ENCODE results near the gene HLA-DRA. TPM values are rescaled to one million over a fixed set of nuclear protein-coding genes. Genes with fewer than 3 reads are reported as not detected.

Gene HLA-DRA
- 0.35 TPM in 1 of 2 replicates, not detected in the other for total RNA-seq

GRCh38 chr6:32439602-32440214 is at the start of gene HLA-DRA:
Gene HLA-DRA (plus strand): TSS chr6:32439887. CDS start chr6:32439951, 64 bp downstream.

GRCh38 chr6:32406857-32407256 is 32.8 kb upstream of the HLA-DRA start, which contains the start of gene BTNL2:
Gene BTNL2 (minus strand): TSS chr6:32407181. CDS start chr6:32407123, 58 bp downstream.

Other genes with a start within 250 kb of the HLA-DRA start
- gene PBX2, start 249.7 kb upstream of the HLA-DRA start, total RNA-seq, result 36.3 and 48.5 TPM in 2 replicates
- gene GPSM3, start 247.2 kb upstream of the HLA-DRA start, total RNA-seq, result 6.3 and 7.2 TPM in 2 replicates
- 0.71 and 0.98 TPM in 2 replicates for gene NOTCH4, start 215.8 kb upstream of the HLA-DRA start, total RNA-seq
- not detected in 2 replicates for gene TSBP1, start 68.0 kb upstream of the HLA-DRA start, total RNA-seq
- gene BTNL2, start 32.7 kb upstream of the HLA-DRA start, total RNA-seq, result not detected in 2 replicates
- not detected in 2 replicates for gene HLA-DRB5, start 90.4 kb downstream of the HLA-DRA start, total RNA-seq
- gene HLA-DRB1, start 150.0 kb downstream of the HLA-DRA start, total RNA-seq, result 0.14 TPM in 1 of 2 replicates, not detected in the other
- gene HLA-DQA1, start 197.5 kb downstream of the HLA-DRA start, total RNA-seq, result not detected in 2 replicates
- 0.21 and 2.0 TPM in 2 replicates for gene HLA-DQB1, start 226.8 kb downstream of the HLA-DRA start, total RNA-seq